HepG2 (cell line): ENCODE results near the gene RPS27A. TPM values are rescaled to one million over a fixed set of nuclear protein-coding genes. Genes with fewer than 3 reads are reported as not detected.

Experiments used
- FOXO1 ChIP-seq: sonication (generic); formaldehyde crosslinking; IDR thresholded peaks from 2 replicates; pipeline ENCODE4 v1.4.0; 2020; ENCODE audit warnings: missing genetic modification reagents
- HIC2 ChIP-seq: sonication (generic); formaldehyde crosslinking; IDR thresholded peaks from 2 replicates; pipeline ENCODE4 v1.9.0; 2022; ENCODE audit warnings: low read depth, missing genetic modification reagents
- IKZF5 ChIP-seq: IDR thresholded peaks from 2 replicates; pipeline ENCODE4 v1.6.1; 2018; ENCODE audit warnings: missing genetic modification reagents, mild to moderate bottlenecking, missing compliant biosample characterization
- MAFK ChIP-seq, 2 experiments: IDR thresholded peaks in 1 of 2; conservative IDR thresholded peaks in 1 of 2; 2 replicates each; pipeline ENCODE4 v1.6.1; 2011; ENCODE audit warnings: improper control_type of control experiment in 2 of 2, low read length in 2 of 2
- MEIS2 ChIP-seq: sonication (generic); formaldehyde crosslinking; IDR thresholded peaks from 2 replicates; pipeline ENCODE4 v1.9.0; 2021; ENCODE audit warnings: mild to moderate bottlenecking, missing genetic modification reagents
- NCOA1 ChIP-seq: sonication (generic); formaldehyde crosslinking; IDR thresholded peaks from 2 replicates; pipeline ENCODE4 v1.9.0; 2021; ENCODE audit warnings: missing genetic modification reagents
- NR2F2 ChIP-seq: IDR thresholded peaks from 2 replicates; pipeline ENCODE4 v1.6.1; 2012; ENCODE audit warnings: low read depth, inconsistent platforms, borderline replicate concordance
- POGK ChIP-seq: sonication (generic); formaldehyde crosslinking; conservative IDR thresholded peaks from 2 replicates; pipeline ENCODE4 v1.8.0; 2022; ENCODE audit warnings: mild to moderate bottlenecking, moderate library complexity, missing genetic modification reagents
- RBFOX2 ChIP-seq: fragments of 200-400 bp; formaldehyde crosslinking; IDR thresholded peaks from 2 replicates; pipeline ENCODE4 v1.6.1; 2017; ENCODE audit warnings: low read depth, mild to moderate bottlenecking, low read length
- REL ChIP-seq: sonication (generic); formaldehyde crosslinking; conservative IDR thresholded peaks from 2 replicates; pipeline ENCODE4 v1.8.0; 2022; ENCODE audit warnings: mild to moderate bottlenecking, missing genetic modification reagents, moderate library complexity
- SP1 ChIP-seq, 2 experiments: fragments of 450-650 bp in 1 of 2; sonication (generic) in 1 of 2; formaldehyde crosslinking in 1 of 2; IDR thresholded peaks; 2 replicates each; pipeline versions ENCODE4 v1.4.0 to v1.6.1; 2016 to 2020; ENCODE audit warnings: missing genetic modification reagents in 1 of 2
- THRA ChIP-seq: sonication (generic); formaldehyde crosslinking; IDR thresholded peaks from 2 replicates; pipeline ENCODE4 v1.4.0; 2020; ENCODE audit warnings: missing genetic modification reagents, borderline replicate concordance
- YEATS2 ChIP-seq: sonication (generic); formaldehyde crosslinking; IDR thresholded peaks from 2 replicates; pipeline ENCODE4 v1.4.0; 2020; ENCODE audit warnings: missing genetic modification reagents, borderline replicate concordance
- ZKSCAN1 ChIP-seq: fragments of 150-350 bp; IDR thresholded peaks from 2 replicates; pipeline ENCODE4 v1.6.1; 2014; ENCODE audit warnings: low read length
- ZNF337 ChIP-seq: sonication (generic); formaldehyde crosslinking; IDR thresholded peaks from 2 replicates; pipeline ENCODE4 v1.5.1; 2020; ENCODE audit warnings: missing genetic modification reagents, low read depth, mild to moderate bottlenecking, borderline replicate concordance
- ZNF558 ChIP-seq: sonication (generic); formaldehyde crosslinking; IDR thresholded peaks from 2 replicates; pipeline ENCODE4 v1.9.0; 2022; ENCODE audit warnings: mild to moderate bottlenecking, missing genetic modification reagents, borderline replicate concordance
- ZNF570 ChIP-seq: sonication (generic); formaldehyde crosslinking; IDR thresholded peaks from 2 replicates; pipeline ENCODE4 v1.4.0; 2020; ENCODE audit warnings: mild to moderate bottlenecking, missing genetic modification reagents, borderline replicate concordance
- ZNF709 ChIP-seq: sonication (generic); formaldehyde crosslinking; IDR thresholded peaks from 2 replicates; pipeline ENCODE4 v1.5.0; 2020; ENCODE audit warnings: mild to moderate bottlenecking, missing genetic modification reagents
- ZNF75D ChIP-seq: sonication (generic); formaldehyde crosslinking; IDR thresholded peaks from 2 replicates; pipeline ENCODE4 v1.8.1; 2023; ENCODE audit warnings: missing genetic modification reagents, mild to moderate bottlenecking, borderline replicate concordance
- polyA plus RNA-seq, 8 experiments: library from polyadenylated mRNA; depleted of rRNA in 3 of 8; stranded (reverse) in 7 of 8; unstranded in 1 of 8; fragments of >200 nt; fragmentation: Illumina TruSeq in 4 of 8; extraction: Trizol in 4 of 8; gene quantifications; 2 replicates each; pipeline versions ENCODE4 v1.2.1 to v1.2.3, GENCODE V29; 2011 to 2016; ENCODE audit warnings: low read depth in 4 of 8, missing spikeins in 1 of 8, mixed read lengths in 1 of 8; ENCODE audit not compliant: insufficient read depth in 1 of 8
- total RNA-seq, 5 experiments: library from RNA; depleted of rRNA; stranded (reverse); fragments of >200 nt; fragmentation: Illumina TruSeq; extraction: Trizol; gene quantifications; 2 replicates each; pipeline ENCODE4 v1.2.3, GENCODE V29; 2016; ENCODE audit warnings: low read depth in 1 of 5

RPS27A gene
- total and polyA plus RNA-seq, 2 of the 13 experiments (the other 11 are each of a cell fraction or from before 2014, with no cell fraction given) = 2,779 to 3,269 TPM

GRCh38 chr2:55282110-55282917 lies 49.8 kb downstream of the RPS27A start (continued):
- TF ChIP-seq ZNF75D (CRISPR knock-in tag) (0 out of 2 replicates have a peak, but pooled peaks have one; percentile 75), MEIS2 (no peak; the same call in none of the 2 replicates), ZNF709 (CRISPR knock-in tag) (peak; percentile 96), YEATS2 (peak; percentile 90), NCOA1 (CRISPR knock-in tag) (0 out of 2 replicates have a peak, but pooled peaks have one; percentile 52), ZNF558 (CRISPR knock-in tag) (no peak; the same call in 1 of the 2 replicates), POGK (peak; percentile 94), MAFK (conservative IDR thresholded peaks at IDR 0.05 in 1 of 2, IDR thresholded peaks at IDR 0.05 in 1 of 2; ENCODE audit: low read length in 2 of 2) (no peak), FOXO1 (CRISPR knock-in tag) (peak; percentile 86), HIC2 (CRISPR knock-in tag) (peak; percentile 75), SP1 (IDR thresholded peaks at IDR 0.05) (no peak), SP1 (CRISPR knock-in tag; IDR thresholded peaks at IDR 0.05) (peak; percentile 77; the same call in 1 of the 2 replicates), ZKSCAN1 (no peak), NR2F2 (no peak), ZNF570 (CRISPR knock-in tag) (no peak; the same call in 1 of the 2 replicates), RBFOX2 (peak; percentile 100), REL (CRISPR knock-in tag) (peak; percentile 96), IKZF5 (CRISPR knock-in tag) (peak; percentile 92; the same call in 1 of the 2 replicates), THRA (CRISPR knock-in tag) (peak; percentile 48; the same call in 1 of the 2 replicates), ZNF337 (CRISPR knock-in tag) (peak; percentile 83; the same call in 1 of the 2 replicates)
